GM19025 (cell line): ENCODE data around the gene IGFL1.
"Not testable (repeated sequence)": the region's sequence is repeated elsewhere in the genome, so short reads cannot be mapped to it uniquely, and the experiment has no call there.

Experiments used
- ATAC-seq: cut with Tn5 transposase; IDR thresholded peaks from one replicate; pipeline ENCODE4 v1.9.1; 2021; ENCODE audit warnings: mild to moderate bottlenecking, low read depth, moderate library complexity; ENCODE audit not compliant: unreplicated experiment

The IGFL1 gene

DNA sequence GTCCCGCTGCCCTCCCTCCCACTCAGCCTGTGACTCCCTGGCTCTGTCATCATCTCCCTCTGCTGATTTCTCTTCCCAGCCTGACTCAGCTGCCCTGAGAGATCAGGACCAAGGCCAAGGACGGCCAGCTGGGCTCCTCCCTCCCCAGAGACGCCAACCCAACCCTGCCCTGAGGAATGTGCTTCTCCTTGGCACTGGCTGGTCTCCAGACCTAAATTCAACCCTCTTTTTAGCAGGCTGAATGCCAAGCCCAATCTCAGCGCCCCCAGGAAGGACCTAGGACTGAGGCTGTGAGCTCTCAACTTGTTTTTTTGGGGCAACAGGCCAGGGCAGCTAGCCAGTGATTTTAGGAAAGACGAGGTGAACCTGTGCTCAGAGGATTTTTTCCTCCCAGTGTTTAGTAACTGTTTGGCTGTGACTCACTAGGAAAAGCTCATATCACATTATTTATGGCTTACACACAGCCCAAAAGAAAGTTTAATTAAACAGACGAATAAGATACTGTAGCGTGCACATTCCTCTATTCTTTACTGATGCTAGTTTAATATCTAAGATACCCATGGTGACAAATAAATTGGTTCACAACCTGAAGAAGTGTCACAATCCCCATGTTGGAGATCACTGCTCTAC, 7.4 kb upstream of the IGFL1 start:
- ATAC-seq, result no peak

DNA sequence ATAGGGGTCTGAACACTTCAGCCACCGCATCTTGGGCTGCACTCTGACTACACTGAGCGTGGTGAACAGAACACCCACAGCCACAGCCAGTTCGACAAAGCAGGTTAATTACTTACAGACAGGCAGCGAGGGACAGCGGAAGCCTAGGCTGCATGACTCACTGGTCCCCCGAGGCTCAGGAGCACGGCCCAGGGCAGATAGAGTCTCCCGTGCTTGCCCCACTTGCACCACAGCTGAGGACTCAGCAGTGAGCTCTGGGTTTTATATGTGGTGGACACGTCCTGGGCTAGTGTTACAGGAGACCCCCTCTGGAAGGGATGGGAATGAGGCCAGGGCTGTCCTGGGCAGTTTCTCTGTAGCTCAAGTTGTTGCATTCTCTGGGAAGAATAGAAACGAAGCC, 5.8 kb upstream of the IGFL1 start:
- not testable (repeated sequence) for ATAC-seq

DNA sequence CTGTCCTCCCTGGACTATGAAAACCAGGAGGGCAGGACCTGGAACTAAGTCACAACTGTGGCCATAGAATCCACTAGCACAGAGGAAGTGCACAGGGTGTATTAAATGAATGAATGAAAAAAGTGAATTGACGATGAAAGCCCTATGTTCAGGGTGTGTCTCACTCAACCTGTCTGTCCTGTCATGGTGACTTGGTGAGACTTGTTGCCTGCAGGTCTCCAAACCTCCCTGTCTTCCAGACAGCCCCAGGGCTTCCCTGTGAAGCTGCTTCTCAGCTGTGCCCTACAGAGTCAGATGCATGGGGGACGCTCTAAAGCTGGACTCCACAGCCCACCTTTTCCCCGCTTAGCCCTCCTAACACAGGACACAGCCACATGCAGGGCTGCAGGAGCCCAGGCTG, 4.8 kb upstream of the IGFL1 start:
- ATAC-seq, result no peak

DNA sequence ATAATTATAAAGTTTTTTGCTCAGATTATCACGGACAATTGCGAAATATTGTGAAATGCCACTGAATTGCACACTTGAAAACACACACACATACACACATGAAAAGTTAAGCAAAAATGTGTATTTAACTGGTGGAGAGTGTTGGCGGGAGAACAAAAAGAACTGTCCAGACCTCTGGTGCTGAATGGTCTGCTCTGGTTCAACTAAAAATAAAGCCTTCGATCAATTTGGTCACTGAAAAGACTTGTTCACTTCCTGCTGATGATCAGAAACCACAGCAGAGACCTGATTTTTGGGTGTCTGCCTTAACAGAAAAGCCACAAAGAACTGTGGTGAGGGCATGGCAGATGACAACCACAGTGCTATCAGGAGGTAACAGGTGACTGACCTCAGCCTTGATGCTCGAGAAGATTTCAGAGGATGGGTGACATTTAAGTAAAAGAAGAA, 4.0 kb upstream of the IGFL1 start:
- no peak for ATAC-seq

DNA sequence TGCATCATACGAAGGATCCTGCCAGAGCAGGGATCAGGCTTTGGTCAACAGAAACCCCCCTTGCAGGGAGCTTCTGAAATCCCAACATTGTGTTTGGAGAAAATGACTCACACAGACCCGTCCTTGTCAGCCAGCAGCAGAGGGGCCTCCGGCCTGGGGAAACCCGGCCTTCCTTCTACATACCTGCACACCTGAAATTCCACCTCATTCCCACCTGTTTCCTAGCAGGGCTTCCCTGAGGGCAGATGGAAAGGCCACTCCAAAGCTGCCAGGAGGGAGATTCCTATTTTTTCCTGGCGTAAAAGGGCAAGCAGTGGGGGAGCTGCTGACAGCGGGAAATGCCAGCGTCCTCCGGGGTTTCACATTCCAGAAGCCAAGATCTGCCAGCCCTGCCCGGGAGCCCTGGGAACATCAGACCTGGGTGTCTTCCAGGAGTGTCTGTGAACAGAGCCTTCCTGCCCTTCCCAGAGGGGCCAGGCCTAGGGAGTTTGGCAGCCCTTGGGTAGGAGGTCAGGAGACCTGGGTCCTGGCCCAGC, 3.0 kb upstream of the IGFL1 start:
- ATAC-seq, result no peak

DNA sequence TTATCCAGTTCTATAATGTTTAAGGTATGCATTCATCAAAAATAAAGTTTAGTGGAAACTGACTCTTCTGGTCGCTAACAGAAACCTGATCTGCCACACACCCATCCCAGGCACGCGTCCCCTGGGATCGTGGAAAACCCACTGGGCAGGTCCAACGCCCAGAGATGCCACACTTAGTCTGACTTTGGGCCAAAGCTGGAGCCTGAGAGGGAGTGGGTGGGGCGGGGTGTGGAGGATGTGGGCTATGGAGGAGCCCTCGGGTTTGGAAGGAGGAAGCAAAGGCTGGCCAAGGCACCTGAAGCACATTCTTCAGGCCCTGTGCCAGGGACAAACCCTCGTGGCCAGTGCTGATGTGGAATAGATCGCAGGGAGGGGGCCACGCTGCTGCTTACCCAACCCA, 2.5 kb downstream of the IGFL1 start:
- ATAC-seq, result no peak

DNA sequence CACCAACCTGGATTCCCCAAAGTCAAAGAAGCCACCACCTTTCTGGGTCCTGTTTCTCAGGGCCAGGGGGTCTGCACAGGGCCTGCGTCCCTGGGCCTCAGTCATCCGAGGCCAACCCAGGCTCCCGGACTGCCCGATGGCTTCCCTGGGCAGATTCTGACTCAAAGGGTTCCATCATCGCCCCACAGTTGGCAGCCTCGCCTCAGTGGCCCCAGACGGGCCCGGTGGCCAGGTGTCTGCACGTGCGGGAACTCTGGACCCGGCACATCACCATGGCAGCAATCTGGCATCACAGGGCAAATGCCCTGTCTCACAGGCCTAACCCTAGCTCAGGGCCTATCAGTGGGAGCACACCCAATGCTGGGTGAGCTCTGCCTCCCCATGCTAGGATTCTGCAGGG, 2.9 kb downstream of the IGFL1 start:
- no peak for ATAC-seq

DNA sequence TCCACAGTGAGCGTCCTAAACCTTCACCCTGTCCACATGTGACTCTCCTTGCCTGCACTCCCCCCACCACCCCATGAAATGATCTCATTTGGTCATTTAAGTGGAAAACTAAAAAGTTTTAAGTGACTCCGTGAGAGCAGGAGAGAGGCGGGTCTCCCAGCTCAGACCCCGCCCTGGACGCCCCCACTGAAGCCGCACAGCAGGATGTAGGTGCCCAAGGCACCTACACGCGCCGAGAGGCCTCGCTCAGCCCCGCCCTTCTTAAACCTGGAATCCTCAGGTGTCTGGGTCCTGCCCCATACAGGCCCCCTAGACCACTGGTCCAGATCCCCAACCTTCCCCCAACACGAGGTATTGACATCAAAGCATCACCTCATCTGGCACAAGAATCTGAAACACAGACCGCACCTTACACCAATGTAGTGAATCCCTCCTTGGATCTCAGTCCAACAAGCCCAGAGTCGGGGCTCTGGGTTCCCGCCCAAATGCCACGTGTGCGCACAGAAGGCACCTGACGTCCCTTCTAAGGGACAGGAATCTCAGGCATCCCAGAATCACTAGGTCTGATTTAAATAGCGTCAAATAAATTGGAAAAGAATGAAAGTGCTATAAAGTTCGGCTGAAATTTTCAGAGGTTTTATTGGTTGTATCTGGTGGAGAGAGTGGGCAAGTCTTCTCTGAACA, 3.5 kb downstream of the IGFL1 start:
- no peak for ATAC-seq

DNA sequence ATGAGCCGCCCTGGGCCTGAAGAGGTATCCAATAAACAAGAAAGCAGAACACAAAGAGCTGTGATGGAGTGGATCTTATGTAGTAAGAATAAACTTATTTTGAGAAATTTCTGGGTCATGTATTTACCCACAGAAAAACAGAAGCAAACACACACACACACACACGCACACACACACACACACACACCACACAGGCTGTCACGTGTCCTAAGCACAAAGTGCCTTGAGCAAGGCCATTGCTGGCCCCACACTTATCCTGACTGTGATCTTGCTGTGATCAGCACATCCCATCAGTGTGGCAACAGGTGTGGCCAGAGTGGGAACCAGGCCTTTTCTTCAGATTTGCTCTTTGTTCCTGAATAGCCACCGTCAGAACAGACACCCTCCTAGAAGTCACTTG, 4.3 kb downstream of the IGFL1 start:
- not testable (repeated sequence) for ATAC-seq

DNA sequence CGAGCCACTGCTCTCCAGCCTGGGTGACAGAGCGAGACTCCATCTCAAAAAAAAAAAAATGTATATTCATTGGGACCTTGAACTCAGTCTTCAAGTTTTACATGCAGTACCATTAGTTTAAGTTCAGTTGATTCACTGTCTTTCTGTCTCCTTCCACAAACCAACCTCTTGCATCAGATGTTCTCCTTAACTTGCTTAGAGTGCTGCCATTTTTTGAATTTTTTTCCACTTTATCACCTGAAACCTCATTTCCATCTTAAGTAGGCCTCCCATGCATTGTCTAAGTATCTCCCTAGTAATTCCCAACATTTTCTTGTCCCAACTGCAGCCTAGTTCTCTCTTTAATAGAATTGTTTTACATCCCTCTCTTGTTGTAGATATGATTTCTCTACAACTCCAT, 8.6 kb downstream of the IGFL1 start:
- ATAC-seq, result not testable (repeated sequence)

DNA sequence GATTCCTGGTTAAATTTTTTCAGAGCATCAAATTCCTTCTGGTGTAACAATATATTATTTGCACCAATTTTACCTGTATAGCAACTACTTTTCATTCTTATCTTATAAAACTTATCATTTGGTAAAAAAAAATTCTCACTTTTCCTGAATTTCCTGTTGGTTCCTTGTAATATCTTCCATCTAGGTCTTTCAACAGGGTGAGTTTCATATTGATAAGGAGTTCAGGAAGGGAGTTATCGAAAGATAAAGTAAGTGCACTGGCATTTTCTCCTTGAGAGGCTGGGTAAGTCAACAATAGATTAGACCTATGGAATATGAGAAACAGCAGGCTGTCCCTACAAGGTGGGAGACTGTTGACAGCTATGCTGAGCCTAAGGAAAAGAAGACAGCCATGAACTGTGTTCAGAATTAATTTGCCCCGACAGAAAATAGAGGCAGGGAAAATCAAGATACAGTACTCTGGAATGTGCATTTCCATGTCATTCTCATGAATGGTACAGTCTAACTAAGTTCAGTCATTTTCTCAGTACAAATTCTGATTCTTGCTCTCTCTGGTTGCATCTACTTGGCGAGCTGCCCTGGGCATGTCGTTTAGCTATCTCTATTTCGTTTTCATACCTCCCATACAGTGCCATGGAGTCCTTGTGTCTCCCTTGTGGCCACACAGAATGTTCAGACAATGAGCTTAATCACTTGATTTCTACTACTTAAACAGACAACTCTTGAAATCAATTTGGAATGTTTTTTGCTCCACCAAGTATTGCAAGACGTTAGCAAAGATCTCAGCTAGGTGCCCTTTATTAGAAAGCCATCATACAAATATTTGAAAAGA, 9.9 kb downstream of the IGFL1 start:
- no peak for ATAC-seq

DNA sequence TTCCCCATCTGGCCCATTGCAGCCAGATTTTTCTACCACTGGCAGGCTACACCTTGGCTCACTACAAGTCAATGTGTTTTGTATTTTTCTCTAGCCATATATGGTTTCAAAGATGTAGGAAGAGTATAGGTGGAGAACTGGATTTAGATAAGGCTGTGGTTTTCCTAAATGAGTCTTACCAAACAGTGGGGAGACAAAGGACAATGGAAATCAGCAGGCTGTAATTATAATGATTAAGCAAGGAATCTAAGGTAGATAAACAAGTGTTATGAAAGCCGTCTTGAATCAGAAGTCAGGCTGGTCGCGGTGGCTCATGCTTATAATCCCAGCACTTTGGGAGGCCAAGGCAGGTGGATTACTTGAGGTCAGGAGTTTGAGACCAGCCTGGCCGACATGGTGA, 11.2 kb downstream of the IGFL1 start:
- ATAC-seq, result no peak

DNA sequence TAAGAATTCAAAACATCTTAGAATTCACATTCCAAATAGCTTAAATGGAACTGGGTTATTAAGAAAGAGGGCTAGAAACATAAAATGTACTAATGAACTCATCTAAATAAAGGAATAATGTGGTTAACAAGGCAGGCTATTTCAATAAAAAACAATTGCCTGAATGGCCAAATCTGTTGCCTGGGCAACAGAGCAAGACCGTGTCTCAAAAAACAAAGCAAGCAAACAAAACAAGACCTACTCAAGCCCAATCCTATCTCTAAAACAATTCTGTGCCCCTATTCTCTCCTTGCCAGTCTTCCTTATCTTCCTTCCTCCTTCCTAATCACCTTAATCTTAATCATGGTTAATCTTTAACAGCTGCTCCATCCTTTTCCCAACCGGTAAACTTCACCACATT, 12.1 kb downstream of the IGFL1 start:
- ATAC-seq, result no peak

DNA sequence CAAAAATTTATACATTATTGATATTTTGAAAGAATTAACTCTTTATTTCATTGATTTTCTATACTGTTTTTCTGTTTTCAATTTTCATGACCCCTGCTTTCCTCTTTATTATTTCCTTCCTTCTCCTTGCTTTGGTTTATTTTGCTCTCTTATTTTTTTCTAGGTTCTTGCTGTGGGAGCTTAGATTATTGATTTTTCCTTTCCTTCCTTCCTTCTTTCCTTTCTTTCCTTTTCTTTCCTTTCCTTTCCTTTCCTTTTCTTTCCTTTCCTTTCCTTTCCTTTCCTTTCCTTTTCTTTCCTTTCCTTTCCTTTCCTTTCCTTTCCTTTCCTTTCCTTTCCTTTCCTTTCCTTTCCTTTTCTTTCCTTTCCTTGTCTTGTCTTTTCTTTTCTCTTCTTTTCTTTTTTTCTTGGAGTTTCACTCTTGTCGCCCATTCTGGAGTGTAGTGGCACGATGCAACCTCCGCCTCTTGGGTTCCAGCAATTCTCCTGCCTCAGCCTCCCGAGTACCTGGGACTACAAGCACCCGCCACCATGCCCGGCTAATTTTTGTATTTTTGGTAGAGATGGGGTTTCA, 13.6 kb downstream of the IGFL1 start:
- not testable (repeated sequence) for ATAC-seq

DNA sequence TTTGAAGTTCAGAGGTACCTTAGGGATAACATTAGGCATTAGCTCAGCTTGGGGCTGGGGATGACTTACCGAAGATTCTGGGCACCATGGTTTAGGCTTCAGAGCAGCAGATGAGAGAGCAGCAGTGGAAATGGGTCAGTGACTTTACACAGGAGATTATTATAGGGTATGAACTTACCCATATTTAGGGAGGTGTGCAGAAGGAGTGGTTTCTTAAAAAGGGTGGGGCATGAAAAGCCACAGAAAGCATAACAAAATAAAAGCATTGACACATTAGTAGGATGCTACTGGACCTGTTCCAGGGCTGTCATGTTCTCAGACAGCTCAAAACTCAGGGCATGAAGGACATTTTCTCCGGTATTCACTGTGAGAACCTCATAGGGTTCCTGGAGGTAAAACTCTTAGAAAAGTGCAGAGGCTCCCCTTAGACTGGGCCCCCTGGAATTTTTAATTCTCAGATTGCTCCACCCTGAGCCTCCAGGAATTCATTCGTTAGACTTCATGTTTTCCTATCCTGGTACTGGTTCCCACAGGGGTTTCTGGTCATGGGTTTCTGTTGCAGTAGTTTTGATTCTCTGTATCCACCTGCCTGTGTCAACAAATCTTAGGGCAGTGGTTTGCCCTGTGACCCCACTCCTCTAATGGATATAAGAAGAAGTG, 20.7 kb downstream of the IGFL1 start:
- ATAC-seq, result no peak

DNA sequence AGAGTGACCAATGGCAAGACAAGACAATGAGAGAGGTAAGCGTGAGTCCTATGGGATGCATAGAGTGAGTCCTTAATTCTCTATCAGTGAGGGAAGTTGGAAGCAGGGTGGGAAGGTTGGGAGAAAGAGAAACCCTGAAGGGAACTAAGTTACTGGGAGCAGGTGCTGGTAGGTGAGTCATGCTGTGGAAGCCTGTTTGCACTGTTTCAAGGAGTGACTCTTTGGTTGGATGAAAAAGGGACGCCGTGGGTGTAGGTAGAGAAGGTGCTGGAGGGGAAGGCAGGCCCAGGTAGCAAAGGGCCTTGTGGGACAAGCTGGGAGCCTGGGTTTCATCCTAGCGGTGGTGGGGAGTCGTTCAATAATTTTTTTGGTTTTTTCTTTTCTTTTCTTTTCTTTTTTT, 21.9 kb downstream of the IGFL1 start:
- ATAC-seq, result no peak

DNA sequence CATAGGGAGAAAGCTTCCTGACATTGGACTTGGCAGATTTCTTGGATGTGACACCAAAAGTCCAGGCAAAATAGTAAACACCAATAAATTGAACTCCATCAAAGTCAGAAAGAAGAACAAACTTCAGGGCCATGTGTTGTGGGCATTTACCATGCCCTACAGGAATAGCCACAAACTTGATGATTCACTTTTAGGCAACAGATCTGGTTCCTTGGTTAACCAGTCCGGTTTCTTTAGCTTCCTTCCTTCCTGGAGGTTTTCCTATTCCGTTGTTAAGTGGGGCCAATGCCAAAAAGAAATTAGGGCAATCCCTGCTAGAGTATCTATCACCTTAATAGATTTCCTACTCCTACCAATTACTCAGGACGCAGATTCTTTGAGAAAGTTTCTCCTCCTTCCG, 25.2 kb downstream of the IGFL1 start:
- ATAC-seq, result no peak

DNA sequence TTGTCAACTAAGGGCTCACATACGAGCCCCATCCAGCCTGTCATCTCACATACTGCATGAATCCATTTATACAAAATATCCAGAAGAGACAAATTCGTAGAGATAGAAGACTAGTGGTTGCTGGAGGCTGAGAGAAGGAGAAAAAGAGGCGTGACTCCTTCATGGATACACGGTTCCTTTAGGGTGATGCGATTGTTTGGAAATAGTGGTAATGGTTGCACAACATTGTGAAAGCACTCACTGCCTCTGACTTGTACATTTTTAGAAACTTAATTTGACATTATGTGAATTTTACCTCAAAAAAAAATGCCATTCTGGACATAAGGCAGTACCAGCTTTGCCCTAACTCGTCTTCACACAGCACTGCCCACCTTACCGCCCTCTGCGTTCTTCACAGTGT, 27.3 kb downstream of the IGFL1 start:
- no peak for ATAC-seq

DNA sequence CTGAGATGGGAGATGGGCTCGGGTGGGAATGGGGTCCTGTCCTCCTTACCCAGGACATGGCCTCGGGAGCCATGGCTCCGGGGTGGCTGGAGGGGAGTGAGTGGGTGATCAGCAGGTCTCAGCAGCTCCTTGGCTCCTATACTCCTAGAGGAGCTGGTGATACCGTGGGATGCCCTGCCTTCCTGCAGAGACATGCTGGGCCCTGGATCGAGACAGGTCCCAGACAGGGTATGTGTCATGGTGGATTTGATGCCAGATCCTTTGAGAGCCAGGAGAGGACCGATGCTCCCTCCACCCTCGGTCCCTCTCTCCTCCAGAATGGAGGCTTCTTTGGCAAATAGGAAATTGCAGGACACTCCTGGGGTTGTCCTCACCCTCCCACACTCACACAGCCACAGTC, 32.0 kb downstream of the IGFL1 start:
- not testable (repeated sequence) for ATAC-seq

DNA sequence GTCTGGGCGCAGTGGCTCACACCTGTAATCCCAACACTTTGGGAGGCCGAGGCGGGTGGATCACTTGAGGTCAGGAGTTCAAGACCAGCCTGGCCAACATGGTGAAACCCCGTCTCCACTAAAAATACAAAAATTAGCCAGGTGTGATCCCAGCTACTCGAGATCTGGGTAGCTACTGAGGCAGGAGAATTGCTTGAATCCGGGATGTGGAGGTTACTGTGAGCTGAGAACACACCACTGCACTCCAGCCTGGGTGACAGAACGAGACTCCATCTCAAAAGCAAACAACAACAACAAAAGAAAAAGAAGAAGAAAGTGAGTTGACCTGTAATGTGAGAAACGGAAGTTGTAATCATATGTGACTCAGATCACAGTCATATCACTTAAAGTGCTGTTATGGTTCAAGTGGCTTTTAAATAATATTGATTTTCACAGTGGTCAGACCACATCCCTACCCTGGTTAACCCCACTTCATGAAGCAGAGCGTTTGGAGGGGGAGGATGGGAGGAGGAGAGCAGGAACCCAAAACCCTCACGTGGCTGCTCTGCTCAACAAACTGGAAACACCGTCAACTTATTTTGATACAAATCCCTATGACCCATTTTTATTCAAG, 33.2 kb downstream of the IGFL1 start:
- ATAC-seq, result not testable (repeated sequence)
